Testis (tissue), 3 donors: ENCODE results near the gene PLCL1. TPM values are rescaled to one million over a fixed set of nuclear protein-coding genes. Genes with fewer than 3 reads are reported as not detected.

Source experiments
- DNase-seq: peaks from one replicate; pipeline ENCODE4 v3.0.0-alpha.2; 2019
- H3K27ac ChIP-seq, 2 donors: fragments of 200-600 bp; sonication (generic); one replicate each; pipeline ENCODE4 v1.5.1; 2019
- H3K27me3 ChIP-seq: fragments of 200-600 bp; sonication (generic); one replicate; pipeline ENCODE4 v1.5.1; 2019
- H3K36me3 ChIP-seq: fragments of 200-600 bp; sonication (generic); one replicate; pipeline ENCODE4 v1.5.1; 2017; ENCODE audit warnings: low read depth; ENCODE audit errors: missing control alignments
- H3K4me1 ChIP-seq: fragments of 200-600 bp; sonication (generic); one replicate; pipeline ENCODE4 v1.5.1; 2019
- H3K4me3 ChIP-seq, 2 donors: fragments of 200-600 bp; sonication (generic); one replicate each; pipeline ENCODE4 v1.5.1; 2017 to 2019
- H3K9me3 ChIP-seq: fragments of 200-600 bp; sonication (generic); one replicate; pipeline ENCODE4 v1.5.1; 2017
- POLR2A ChIP-seq: fragments of 450-650 bp; IDR thresholded peaks from one replicate; pipeline ENCODE4 v1.6.1; 2017; ENCODE audit warnings: antibody characterized with exemption, mild to moderate bottlenecking, moderate library complexity
- WGBS, 2 donors: methylation state at CpG; one replicate each; pipeline ENCODE4 v1.1.5; 2018; 5-methylcytosine and 5-hydroxymethylcytosine counted together
- intact Hi-C: fragments of 100-400 bp; cut with DNase I; formaldehyde crosslinking; loops from one replicate; pipeline ENCODE4 v1.15.1; 2023; ENCODE audit warnings: low total_unique reads
- polyA plus RNA-seq: library from polyadenylated mRNA; stranded (reverse); fragments of 350-450 nt; fragmentation: Illumina TruSeq; extraction: RNeasy Lipid Tissue Mini Kit (QIAGEN cat#74804); gene quantifications from one replicate; pipeline ENCODE4 v1.2.3, GENCODE V29; 2014; ENCODE audit warnings: low read depth, low replicate concordance; ENCODE audit not compliant: insufficient read depth
- total RNA-seq, 2 donors: library from RNA; depleted of rRNA; stranded (reverse); fragments of >200 nt; gene quantifications; one replicate each; pipeline ENCODE4 v1.2.3, GENCODE V29; 2016
- TF ChIP-seq, protein P1 (sequence below), 3 experiments: fragments of 450-650 bp in 2 of 3; fragments of 200-600 bp in 1 of 3; sonication (generic) in 1 of 3; IDR thresholded peaks; one replicate each; pipeline ENCODE4 v1.5.1; 2016 to 2019; ENCODE audit warnings: antibody characterized with exemption in 3 of 3, mild to moderate bottlenecking in 2 of 3, moderate library complexity in 1 of 3

PLCL1 gene
- total and polyA plus RNA-seq, 3 donors from 2014 or later: 2.1 to 2.6 (median 2.4) TPM

DNA sequence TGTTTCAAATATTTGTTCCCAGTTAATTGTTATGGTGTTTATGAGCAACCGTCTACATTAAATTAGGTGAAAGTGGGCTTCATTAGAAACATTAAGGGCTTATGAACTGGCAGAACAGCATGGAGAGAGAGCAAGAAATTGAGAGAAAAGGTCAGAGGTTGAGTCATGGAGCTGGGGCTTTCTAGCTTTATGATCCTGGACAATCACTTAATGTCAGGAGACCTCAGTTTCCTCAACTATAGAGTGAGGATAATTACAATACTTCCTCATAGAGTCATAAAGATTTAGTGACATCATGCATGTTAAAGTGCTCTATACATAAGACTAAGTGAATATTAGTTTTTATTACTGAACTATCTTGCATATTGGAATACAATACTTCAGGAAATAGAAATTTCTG lies 83.9 kb downstream of the PLCL1 start:
- Histone ChIP-seq H3K4me1 (no peaks in the 10 kb centered on the region), H3K27ac (no peak overlapping the region), H3K9me3 (no peaks in the 10 kb centered on the region), H3K27me3 (no peaks in the 10 kb centered on the region), H3K36me3 (no peaks in the 10 kb centered on the region), H3K4me3 (no peak overlapping the region)
- no peak for TF ChIP-seq POLR2A
- TF ChIP-seq, protein P1, sequence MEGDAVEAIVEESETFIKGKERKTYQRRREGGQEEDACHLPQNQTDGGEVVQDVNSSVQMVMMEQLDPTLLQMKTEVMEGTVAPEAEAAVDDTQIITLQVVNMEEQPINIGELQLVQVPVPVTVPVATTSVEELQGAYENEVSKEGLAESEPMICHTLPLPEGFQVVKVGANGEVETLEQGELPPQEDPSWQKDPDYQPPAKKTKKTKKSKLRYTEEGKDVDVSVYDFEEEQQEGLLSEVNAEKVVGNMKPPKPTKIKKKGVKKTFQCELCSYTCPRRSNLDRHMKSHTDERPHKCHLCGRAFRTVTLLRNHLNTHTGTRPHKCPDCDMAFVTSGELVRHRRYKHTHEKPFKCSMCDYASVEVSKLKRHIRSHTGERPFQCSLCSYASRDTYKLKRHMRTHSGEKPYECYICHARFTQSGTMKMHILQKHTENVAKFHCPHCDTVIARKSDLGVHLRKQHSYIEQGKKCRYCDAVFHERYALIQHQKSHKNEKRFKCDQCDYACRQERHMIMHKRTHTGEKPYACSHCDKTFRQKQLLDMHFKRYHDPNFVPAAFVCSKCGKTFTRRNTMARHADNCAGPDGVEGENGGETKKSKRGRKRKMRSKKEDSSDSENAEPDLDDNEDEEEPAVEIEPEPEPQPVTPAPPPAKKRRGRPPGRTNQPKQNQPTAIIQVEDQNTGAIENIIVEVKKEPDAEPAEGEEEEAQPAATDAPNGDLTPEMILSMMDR (IDR thresholded peaks at IDR 0.05): no peak
- no peak for DNase-seq
- intact Hi-C loops: no loop called here
- 96 to 98% methylated on average over 1 of the region's 1 CpG for WGBS, 2 donors

DNA sequence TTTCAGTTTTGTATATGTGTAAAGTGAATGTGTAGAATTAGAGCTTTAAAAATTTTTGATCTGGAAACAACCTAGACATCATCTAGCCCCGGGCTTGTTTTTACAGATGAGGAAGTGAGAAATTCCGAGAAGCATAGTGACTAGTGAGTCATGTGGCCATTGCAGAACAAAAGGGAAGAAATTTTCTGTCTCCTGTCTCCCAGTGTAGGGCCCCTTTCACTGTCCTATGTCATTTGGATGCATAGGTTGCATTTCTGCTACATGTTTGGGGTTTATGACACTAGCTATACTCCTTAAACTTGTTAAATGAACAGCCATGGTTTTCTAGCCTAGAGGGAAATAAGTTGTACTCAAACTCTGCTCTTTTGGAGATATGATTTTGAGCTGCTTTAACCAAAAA lies 84.6 kb downstream of the PLCL1 start:
- WGBS, 2 donors: 69 to 86% methylated on average over 2 of the region's 2 CpGs
- H3K27ac ChIP-seq: no peak overlapping the region
- no peak for DNase-seq

DNA sequence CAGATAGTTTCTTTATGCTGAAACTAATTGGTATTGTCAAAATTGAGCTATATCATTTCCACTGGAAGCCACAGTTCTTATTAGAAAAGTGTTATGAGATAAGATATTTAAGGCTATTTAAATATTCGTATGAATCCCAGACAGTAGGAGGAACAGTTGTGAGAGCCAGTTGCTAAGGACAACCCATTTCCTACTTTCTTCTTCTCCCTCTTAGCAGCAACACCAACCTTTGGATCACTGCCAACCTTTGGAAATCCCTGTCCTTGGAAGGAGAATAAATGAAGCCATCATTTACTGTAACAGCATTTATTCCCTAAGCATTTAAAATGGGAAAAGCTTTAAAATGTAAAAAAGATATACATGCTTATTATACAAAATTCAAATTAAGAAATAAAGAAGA lies 85.8 kb downstream of the PLCL1 start:
- 30 to 53% methylated on average over 1 of the region's 1 CpG for WGBS, 2 donors
- DNase-seq: no peak
- intact Hi-C loops: no loop called here

More for the DNA sequence above, 84.6 kb downstream of the PLCL1 start:
- Histone ChIP-seq H3K36me3 (no peaks in the 10 kb centered on the region), H3K27me3 (no peaks in the 10 kb centered on the region), H3K4me3 (no peak overlapping the region), H3K9me3 (no peaks in the 10 kb centered on the region), H3K4me1 (no peaks in the 10 kb centered on the region)
- intact Hi-C loops: no loop called here
- TF ChIP-seq POLR2A: no peak
- TF ChIP-seq, protein P1 (IDR thresholded peaks at IDR 0.05): no peak

DNA sequence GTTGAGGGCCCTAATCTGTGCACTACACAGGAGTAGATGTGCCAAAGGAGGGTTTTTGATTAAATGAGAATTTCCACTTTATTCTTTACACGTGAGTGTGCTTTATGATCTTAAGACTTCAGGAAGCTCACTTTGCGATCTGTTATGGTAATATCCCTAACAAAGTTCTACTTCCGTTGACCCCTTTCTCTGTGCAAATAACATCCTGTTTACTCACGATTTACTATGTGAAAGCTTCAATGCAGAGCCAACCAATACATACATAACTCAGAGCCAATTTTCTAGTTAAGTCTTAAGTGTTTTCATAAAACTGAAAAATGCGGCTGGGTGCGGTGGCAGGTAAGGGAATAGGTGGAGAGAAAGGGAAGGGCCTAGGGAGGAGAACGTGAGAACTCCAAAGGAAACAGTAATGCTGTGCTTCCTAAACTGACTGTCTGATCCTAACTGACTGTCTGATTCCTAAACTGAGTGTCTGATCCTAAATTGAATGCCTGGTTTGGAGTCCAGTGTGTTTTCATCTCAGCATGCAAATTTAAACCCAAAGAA lies 87.6 kb downstream of the PLCL1 start:
- WGBS, 2 donors: 88 to 89% methylated on average over 7 of the region's 7 CpGs
- Histone ChIP-seq H3K4me1 (no peaks in the 10 kb centered on the region), H3K4me3 (no peak overlapping the region), H3K27me3 (no peaks in the 10 kb centered on the region), H3K27ac (no peak overlapping the region), H3K36me3 (no peaks in the 10 kb centered on the region), H3K9me3 (no peaks in the 10 kb centered on the region)
- intact Hi-C loops: no loop called here
- no peak for TF ChIP-seq POLR2A
- no peak for DNase-seq

More for the DNA sequence above, 85.8 kb downstream of the PLCL1 start:
- Histone ChIP-seq H3K4me3 (no peak overlapping the region), H3K9me3 (no peaks in the 10 kb centered on the region), H3K27me3 (no peaks in the 10 kb centered on the region), H3K4me1 (no peaks in the 10 kb centered on the region), H3K27ac (no peak overlapping the region), H3K36me3 (no peaks in the 10 kb centered on the region)
- TF ChIP-seq, protein P1 (IDR thresholded peaks at IDR 0.05): no peak
- TF ChIP-seq POLR2A: no peak

DNA sequence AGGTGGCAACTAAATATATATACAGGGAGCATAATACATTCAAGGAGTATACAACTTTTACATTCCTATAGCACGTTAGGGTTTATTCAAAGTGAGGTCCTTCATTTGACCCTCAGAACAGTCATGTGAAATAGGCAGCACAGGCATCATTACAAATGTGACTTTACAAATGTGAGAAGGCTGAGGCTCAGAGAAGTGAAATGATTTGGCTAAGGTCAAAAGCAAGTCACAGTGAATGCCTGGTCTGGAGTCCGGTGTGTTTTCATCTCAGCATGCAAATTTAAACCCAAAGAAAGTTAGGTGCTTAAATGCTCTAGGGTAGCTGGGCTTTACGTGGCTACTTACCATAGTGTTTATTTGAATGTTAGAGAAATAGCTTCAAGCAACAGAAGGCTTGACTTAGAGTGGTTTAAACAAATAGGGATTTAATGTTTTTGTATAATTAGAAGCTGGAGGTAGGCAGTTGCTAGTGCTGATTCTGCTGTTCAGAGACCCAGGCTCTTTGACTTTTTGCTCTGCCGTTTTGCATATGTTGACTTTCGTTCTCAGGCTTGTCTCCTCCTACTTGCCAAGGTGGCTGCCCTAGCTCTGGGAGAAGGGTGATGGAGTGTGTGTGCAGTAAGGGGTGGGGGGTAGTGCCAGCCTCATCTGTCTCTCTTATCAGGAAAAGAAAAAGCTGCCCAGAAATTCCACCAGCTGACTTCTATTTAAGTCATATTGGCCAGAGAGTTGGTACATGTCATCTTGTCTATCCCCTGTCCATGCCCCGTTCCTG lies 89.2 kb downstream of the PLCL1 start:
- H3K9me3 ChIP-seq: no peaks in the 10 kb centered on the region
- no peak overlapping the region for H3K4me3 ChIP-seq
- no peaks in the 10 kb centered on the region for H3K36me3 ChIP-seq
- H3K4me1 ChIP-seq: no peaks in the 10 kb centered on the region
- TF ChIP-seq, protein P1 (IDR thresholded peaks at IDR 0.05): no peak
- no peak for TF ChIP-seq POLR2A
- no peaks in the 10 kb centered on the region for H3K27me3 ChIP-seq
- intact Hi-C loops: no loop called here
- WGBS, 2 donors: 82 to 84% methylated on average over 6 of the region's 6 CpGs
- H3K27ac ChIP-seq: no peak overlapping the region
- no peak for DNase-seq
